ENCODE data around the gene MAGI2. TPM values are rescaled to one million over a fixed set of nuclear protein-coding genes. Genes with fewer than 3 reads are reported as not detected.

The MAGI2 gene
- total and polyA plus RNA-seq, 4 donors: 3.7 to 25.5 (median 11.6) TPM

DNA sequence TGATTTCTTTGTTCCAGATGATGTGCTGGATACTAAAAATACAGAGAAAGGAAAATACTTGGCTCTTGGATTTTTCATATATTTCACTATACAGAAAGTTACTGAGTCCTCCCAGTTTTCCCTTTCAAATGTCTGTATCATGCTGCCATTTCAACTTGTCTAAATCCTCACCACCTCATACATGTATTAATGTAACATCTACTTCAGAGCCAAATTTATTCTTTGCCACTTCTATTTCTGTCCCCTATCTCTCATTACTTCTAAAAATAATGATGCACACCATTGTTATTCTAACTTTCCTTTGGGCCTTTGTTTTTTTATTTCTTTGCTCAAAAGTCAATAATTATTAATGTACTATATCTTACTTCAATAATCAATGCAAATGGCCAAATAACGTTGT, 312.2 kb downstream of the MAGI2 start:
- H3K4me1 ChIP-seq (ENCODE audit: control insufficient read depth in 1 of 2, insufficient read depth in 2 of 2, low read length in 2 of 2): no peaks in the 10 kb centered on the region
- DNase-seq: no peak
- no peaks in the 10 kb centered on the region for H3K9me3 ChIP-seq (ENCODE audit: control insufficient read depth, low read length)
- intact Hi-C loops (cut with DNase I): no loop called here
- no peak for ATAC-seq (ENCODE audit: low FRiP score)
- H3K27me3 ChIP-seq (ENCODE audit: control insufficient read depth in 1 of 2, insufficient read depth in 2 of 2, low read length in 1 of 2): no peaks in the 10 kb centered on the region
- WGBS, 2 donors: 56 to 79% methylated on average over 1 of the region's 1 CpG
- H3K4me3 ChIP-seq (ENCODE audit: low read length in 2 of 2): no peak overlapping the region
- no peak overlapping the region for H3K27ac ChIP-seq (ENCODE audit: low read depth in 1 of 2, low read length in 2 of 2)
- no peaks in the 10 kb centered on the region for H3K36me3 ChIP-seq (ENCODE audit: control insufficient read depth in 1 of 2, insufficient read depth in 2 of 2, low read length in 1 of 2)

DNA sequence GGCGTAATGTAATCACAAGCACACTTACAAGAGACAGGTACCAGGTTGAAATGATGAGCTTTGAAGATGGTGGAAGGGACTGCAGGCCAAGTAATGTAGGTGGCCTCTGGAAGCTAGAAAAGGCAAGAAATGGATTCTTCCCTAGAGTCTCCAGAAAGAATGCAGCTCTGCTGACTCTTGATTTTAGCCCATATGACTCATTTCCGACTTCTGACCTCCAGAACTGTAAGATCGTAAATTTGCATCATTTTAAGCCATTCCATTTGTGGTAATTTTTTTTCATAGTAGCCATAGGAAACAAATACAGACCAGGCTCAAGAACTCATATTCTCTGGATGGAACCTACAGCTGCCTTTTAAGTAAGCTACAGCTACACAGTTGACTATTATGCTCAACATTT, 315.5 kb downstream of the MAGI2 start:
- ATAC-seq (ENCODE audit: low FRiP score) (no peak), DNase-seq (no peak)
- no peak overlapping the region for H3K27ac ChIP-seq (ENCODE audit: low read depth in 1 of 2, low read length in 2 of 2)
- intact Hi-C loops (cut with DNase I): no loop called here
- WGBS, 2 donors: 95 to 96% methylated on average over 3 of the region's 3 CpGs
- H3K4me3 ChIP-seq (ENCODE audit: low read length in 2 of 2): no peak overlapping the region
- no peaks in the 10 kb centered on the region for H3K9me3 ChIP-seq (ENCODE audit: control insufficient read depth, low read length)
- H3K36me3 ChIP-seq (ENCODE audit: control insufficient read depth in 1 of 2, insufficient read depth in 2 of 2, low read length in 1 of 2): no peaks in the 10 kb centered on the region
- H3K4me1 ChIP-seq (ENCODE audit: control insufficient read depth in 1 of 2, insufficient read depth in 2 of 2, low read length in 2 of 2): no peaks in the 10 kb centered on the region
- H3K27me3 ChIP-seq (ENCODE audit: control insufficient read depth in 1 of 2, insufficient read depth in 2 of 2, low read length in 1 of 2): no peaks in the 10 kb centered on the region

- intact Hi-C loops (cut with DNase I): no loop called here
- WGBS, 2 donors: 90 to 91% methylated on average over 4 of the region's 4 CpGs
- no peak overlapping the region for H3K27ac ChIP-seq (ENCODE audit: low read depth in 1 of 2, low read length in 2 of 2)
- H3K4me1 ChIP-seq (ENCODE audit: control insufficient read depth in 1 of 2, insufficient read depth in 2 of 2, low read length in 2 of 2): no peaks in the 10 kb centered on the region
- DNase-seq (no peak), ATAC-seq (ENCODE audit: low FRiP score) (no peak)
- no peaks in the 10 kb centered on the region for H3K36me3 ChIP-seq (ENCODE audit: control insufficient read depth in 1 of 2, insufficient read depth in 2 of 2, low read length in 1 of 2)
- H3K27me3 ChIP-seq (ENCODE audit: control insufficient read depth in 1 of 2, insufficient read depth in 2 of 2, low read length in 1 of 2): no peaks in the 10 kb centered on the region
- H3K9me3 ChIP-seq (ENCODE audit: control insufficient read depth, low read length): no peaks in the 10 kb centered on the region
- H3K4me3 ChIP-seq (ENCODE audit: low read length in 2 of 2): no peak overlapping the region
These were observed 320.5 kb downstream of the MAGI2 start for GRCh38 chr7:79132844-79133451.

DNA sequence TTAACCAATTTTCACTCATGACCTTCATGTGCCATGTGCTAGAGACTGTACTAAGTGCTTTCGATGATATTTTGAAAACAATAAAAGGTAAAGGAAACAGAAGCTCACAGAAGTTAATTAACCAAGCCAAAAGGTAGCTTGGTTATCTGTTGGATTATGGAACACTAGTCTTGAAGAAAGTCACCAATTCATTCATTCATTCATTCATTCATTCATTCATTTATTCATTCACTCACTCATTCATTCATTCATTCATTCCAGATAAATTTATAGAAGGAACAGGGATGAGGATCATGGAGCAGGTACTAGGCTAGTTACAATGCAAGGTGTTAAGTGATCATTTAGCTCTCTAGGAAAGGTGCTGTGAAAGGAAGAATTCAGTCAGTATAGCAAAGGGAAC, 322.8 kb downstream of the MAGI2 start:
- ATAC-seq (ENCODE audit: low FRiP score): no peak

GRCh38 chr7:79124331-79124730, 329.1 kb downstream of the MAGI2 start:
- no peak for ATAC-seq (ENCODE audit: low FRiP score)
- no peak for DNase-seq
- Histone ChIP-seq H3K4me1 (ENCODE audit: control insufficient read depth in 1 of 2, insufficient read depth in 2 of 2, low read length in 2 of 2) (no peaks in the 10 kb centered on the region), H3K9me3 (ENCODE audit: control insufficient read depth, low read length) (peaks cover 2% of the 10 kb centered on the region), H3K27ac (ENCODE audit: low read depth in 1 of 2, low read length in 2 of 2) (no peak overlapping the region), H3K36me3 (ENCODE audit: control insufficient read depth in 1 of 2, insufficient read depth in 2 of 2, low read length in 1 of 2) (no peaks in the 10 kb centered on the region), H3K4me3 (ENCODE audit: low read length in 2 of 2) (no peak overlapping the region), H3K27me3 (ENCODE audit: control insufficient read depth in 1 of 2, insufficient read depth in 2 of 2, low read length in 1 of 2) (no peaks in the 10 kb centered on the region)
- intact Hi-C loops (cut with DNase I): no loop called here
- 93 to 97% methylated on average over 2 of the region's 2 CpGs for WGBS, 2 donors

More for the DNA sequence above, 322.8 kb downstream of the MAGI2 start:
- H3K4me1 ChIP-seq (ENCODE audit: control insufficient read depth in 1 of 2, insufficient read depth in 2 of 2, low read length in 2 of 2): no peaks in the 10 kb centered on the region
- whole genome bisulfite sequencing, 2 donors: 99 to 100% methylated on average over 1 of the region's 1 CpG
- H3K27ac ChIP-seq (ENCODE audit: low read depth in 1 of 2, low read length in 2 of 2): no peak overlapping the region
- H3K27me3 ChIP-seq (ENCODE audit: control insufficient read depth in 1 of 2, insufficient read depth in 2 of 2, low read length in 1 of 2): no peaks in the 10 kb centered on the region
- intact Hi-C loops (cut with DNase I): no loop called here
- DNase-seq: no peak
- H3K36me3 ChIP-seq (ENCODE audit: control insufficient read depth in 1 of 2, insufficient read depth in 2 of 2, low read length in 1 of 2): no peaks in the 10 kb centered on the region
- H3K9me3 ChIP-seq (ENCODE audit: control insufficient read depth, low read length): peaks cover under 1% of the 10 kb centered on the region
- no peak overlapping the region for H3K4me3 ChIP-seq (ENCODE audit: low read length in 2 of 2)

GRCh38 chr7:79118143-79118542, 335.3 kb downstream of the MAGI2 start:
- 54 to 57% methylated on average over 1 of the region's 1 CpG for WGBS, 2 donors
- Histone ChIP-seq H3K9me3 (ENCODE audit: control insufficient read depth, low read length) (no peaks in the 10 kb centered on the region), H3K27me3 (ENCODE audit: control insufficient read depth in 1 of 2, insufficient read depth in 2 of 2, low read length in 1 of 2) (no peaks in the 10 kb centered on the region), H3K27ac (ENCODE audit: low read depth in 1 of 2, low read length in 2 of 2) (no peak overlapping the region), H3K4me1 (ENCODE audit: control insufficient read depth in 1 of 2, insufficient read depth in 2 of 2, low read length in 2 of 2) (no peaks in the 10 kb centered on the region), H3K4me3 (ENCODE audit: low read length in 2 of 2) (no peak overlapping the region), H3K36me3 (ENCODE audit: control insufficient read depth in 1 of 2, insufficient read depth in 2 of 2, low read length in 1 of 2) (no peaks in the 10 kb centered on the region)
- DNase-seq (no peak), ATAC-seq (ENCODE audit: low FRiP score) (no peak)
- intact Hi-C loops (cut with DNase I): no loop called here

DNA sequence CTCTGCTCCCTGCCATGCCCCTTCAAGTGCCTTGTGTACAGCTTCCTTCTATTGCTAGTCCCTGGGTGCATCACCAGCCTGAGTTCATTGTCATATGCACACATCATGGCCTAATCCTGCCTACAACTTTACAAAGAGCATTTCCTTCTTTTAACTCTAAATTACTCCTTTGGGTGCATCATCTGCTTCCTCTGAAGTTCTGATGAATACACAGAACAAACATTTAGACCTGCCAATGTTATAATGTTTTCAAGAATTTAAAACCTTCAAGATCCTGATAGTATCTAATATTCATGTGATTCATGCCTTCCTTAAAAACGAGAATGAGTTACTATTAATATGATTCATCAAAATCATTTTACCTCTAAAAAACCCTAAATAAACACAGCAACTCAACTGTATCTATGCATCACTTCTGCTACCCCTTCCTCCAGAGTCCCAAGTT, 357.1 kb downstream of the MAGI2 start:
- Histone ChIP-seq H3K27ac (ENCODE audit: low read depth in 1 of 2, low read length in 2 of 2) (no peak overlapping the region), H3K4me1 (ENCODE audit: control insufficient read depth in 1 of 2, insufficient read depth in 2 of 2, low read length in 2 of 2) (no peaks in the 10 kb centered on the region), H3K27me3 (ENCODE audit: control insufficient read depth in 1 of 2, insufficient read depth in 2 of 2, low read length in 1 of 2) (no peaks in the 10 kb centered on the region), H3K9me3 (ENCODE audit: control insufficient read depth, low read length) (no peaks in the 10 kb centered on the region), H3K4me3 (ENCODE audit: low read length in 2 of 2) (no peak overlapping the region), H3K36me3 (ENCODE audit: control insufficient read depth in 1 of 2, insufficient read depth in 2 of 2, low read length in 1 of 2) (no peaks in the 10 kb centered on the region)
- ATAC-seq (ENCODE audit: low FRiP score) (no peak), DNase-seq (no peak)
- intact Hi-C loops (cut with DNase I): no loop called here
- 10 to 13% methylated on average over 1 of the region's 1 CpG for WGBS, 2 donors

DNA sequence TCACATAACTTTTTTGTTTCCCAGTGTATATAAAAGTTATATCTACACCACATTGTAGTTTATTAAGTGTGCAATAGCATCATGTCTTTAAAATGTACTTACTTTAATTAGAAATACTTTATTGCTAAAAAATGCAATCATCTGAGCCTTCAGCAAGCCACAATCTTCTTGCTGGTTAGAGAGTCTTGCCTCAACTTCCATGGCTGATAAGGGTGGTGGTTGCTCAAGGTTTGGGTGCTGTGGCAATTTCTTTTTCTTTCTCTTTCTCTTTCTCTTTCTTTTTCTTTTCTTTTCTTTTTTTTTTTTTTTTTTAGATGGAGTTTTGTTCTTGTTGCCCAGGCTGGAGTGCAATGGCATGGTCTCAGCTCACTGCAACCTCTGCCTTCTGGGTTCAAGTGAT, 360.0 kb downstream of the MAGI2 start:
- H3K9me3 ChIP-seq (ENCODE audit: control insufficient read depth, low read length): peaks cover 2% of the 10 kb centered on the region
- H3K27me3 ChIP-seq (ENCODE audit: control insufficient read depth in 1 of 2, insufficient read depth in 2 of 2, low read length in 1 of 2): no peaks in the 10 kb centered on the region
- intact Hi-C loops (cut with DNase I): no loop called here
- no peak overlapping the region for H3K27ac ChIP-seq (ENCODE audit: low read depth in 1 of 2, low read length in 2 of 2)
- H3K36me3 ChIP-seq (ENCODE audit: control insufficient read depth in 1 of 2, insufficient read depth in 2 of 2, low read length in 1 of 2): no peaks in the 10 kb centered on the region
- H3K4me3 ChIP-seq (ENCODE audit: low read length in 2 of 2): no peak overlapping the region
- ATAC-seq (ENCODE audit: low FRiP score): no peak
- no peaks in the 10 kb centered on the region for H3K4me1 ChIP-seq (ENCODE audit: control insufficient read depth in 1 of 2, insufficient read depth in 2 of 2, low read length in 2 of 2)
- DNase-seq: no peak

DNA sequence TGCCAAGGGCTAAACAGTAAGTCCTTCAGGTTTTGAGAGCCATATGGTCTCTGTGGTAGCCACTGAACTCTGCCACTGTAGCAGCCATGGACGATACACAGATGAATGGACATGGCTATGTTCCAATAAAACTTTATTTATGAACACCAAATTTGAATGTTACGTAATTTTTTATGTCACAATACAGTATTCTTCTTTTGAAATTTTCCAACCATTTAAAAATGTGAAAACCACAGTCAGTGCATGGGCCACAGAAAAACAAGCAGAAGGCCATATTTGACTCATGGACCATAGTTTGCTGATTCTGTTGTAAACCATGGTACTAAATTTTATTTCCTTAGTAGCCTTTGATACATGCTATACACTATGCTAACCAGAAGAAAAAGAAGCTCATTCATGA, 361.8 kb downstream of the MAGI2 start:
- DNase-seq (no peak), ATAC-seq (ENCODE audit: low FRiP score) (no peak)
- Histone ChIP-seq H3K36me3 (ENCODE audit: control insufficient read depth in 1 of 2, insufficient read depth in 2 of 2, low read length in 1 of 2) (no peaks in the 10 kb centered on the region), H3K9me3 (ENCODE audit: control insufficient read depth, low read length) (peaks cover 2% of the 10 kb centered on the region), H3K27ac (ENCODE audit: low read depth in 1 of 2, low read length in 2 of 2) (no peak overlapping the region), H3K4me1 (ENCODE audit: control insufficient read depth in 1 of 2, insufficient read depth in 2 of 2, low read length in 2 of 2) (no peaks in the 10 kb centered on the region), H3K4me3 (ENCODE audit: low read length in 2 of 2) (no peak overlapping the region), H3K27me3 (ENCODE audit: control insufficient read depth in 1 of 2, insufficient read depth in 2 of 2, low read length in 1 of 2) (no peaks in the 10 kb centered on the region)
- 83 to 91% methylated on average over 2 of the region's 2 CpGs for WGBS, 2 donors
- intact Hi-C loops (cut with DNase I): no loop called here
